ENCODE results near the gene TALDO1.

DNA sequence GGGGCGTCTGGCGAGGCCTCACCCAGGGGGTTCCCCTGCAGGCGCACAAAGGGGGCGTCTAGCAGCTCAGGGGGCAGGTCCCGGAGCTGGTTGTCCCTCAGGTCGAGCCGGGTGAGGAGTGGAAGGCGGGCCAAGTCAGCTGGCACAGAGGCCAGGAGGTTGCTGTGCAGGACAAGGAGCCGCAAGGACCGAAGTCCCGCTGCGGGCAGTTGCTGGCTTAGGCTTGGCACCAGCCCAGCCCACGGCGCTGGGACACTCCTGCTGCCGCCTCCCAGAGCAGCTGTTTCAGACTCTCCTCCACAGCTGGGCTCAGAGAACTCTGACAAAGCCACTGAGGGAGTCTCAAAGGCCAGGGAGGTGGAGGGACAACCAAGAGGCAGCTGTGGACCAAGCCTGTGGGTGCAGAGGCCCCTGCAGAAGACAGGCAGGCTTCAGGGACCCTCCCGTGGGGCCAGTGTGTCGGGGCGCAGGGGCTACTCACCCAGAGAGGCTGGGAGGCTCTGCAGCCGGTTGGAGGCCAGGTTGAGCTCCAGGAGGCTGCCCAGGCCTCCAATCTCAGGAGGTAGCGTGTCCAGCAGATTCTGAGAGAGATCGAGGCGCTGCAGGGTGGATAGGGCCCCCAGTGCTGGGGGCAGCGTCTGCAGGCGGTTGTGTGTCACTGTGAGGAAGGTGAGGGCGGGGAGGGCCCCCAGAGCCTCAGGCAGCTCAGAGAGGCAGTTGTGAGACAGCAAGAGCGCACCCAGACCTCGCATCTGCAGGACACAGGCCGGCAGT, 55.6 kb downstream of the TALDO1 start:
- TF ChIP-seq, protein P1, sequence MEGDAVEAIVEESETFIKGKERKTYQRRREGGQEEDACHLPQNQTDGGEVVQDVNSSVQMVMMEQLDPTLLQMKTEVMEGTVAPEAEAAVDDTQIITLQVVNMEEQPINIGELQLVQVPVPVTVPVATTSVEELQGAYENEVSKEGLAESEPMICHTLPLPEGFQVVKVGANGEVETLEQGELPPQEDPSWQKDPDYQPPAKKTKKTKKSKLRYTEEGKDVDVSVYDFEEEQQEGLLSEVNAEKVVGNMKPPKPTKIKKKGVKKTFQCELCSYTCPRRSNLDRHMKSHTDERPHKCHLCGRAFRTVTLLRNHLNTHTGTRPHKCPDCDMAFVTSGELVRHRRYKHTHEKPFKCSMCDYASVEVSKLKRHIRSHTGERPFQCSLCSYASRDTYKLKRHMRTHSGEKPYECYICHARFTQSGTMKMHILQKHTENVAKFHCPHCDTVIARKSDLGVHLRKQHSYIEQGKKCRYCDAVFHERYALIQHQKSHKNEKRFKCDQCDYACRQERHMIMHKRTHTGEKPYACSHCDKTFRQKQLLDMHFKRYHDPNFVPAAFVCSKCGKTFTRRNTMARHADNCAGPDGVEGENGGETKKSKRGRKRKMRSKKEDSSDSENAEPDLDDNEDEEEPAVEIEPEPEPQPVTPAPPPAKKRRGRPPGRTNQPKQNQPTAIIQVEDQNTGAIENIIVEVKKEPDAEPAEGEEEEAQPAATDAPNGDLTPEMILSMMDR (IDR thresholded peaks at IDR 0.05; ENCODE audit: poor library complexity): no peak
- no peak for TF ChIP-seq EZH2 (IDR thresholded peaks at IDR 0.05; ENCODE audit: borderline replicate concordance)
